Tibial nerve (tissue), 4 donors: Measurements from ENCODE around the gene FNTB. TPM values are rescaled to one million over a fixed set of nuclear protein-coding genes. Genes with fewer than 3 reads are reported as not detected.
"Not testable (repeated sequence)": the region's sequence is repeated elsewhere in the genome, so short reads cannot be mapped to it uniquely, and the experiment has no call there.

Source experiments
- DNase-seq, 2 donors: peaks; one replicate each; pipeline ENCODE4 v3.0.0-alpha.2; 2019; ENCODE audit warnings: low spot score in 2 of 2
- H3K27ac ChIP-seq, 4 donors: fragments of 200-600 bp; sonication (generic) in 3 of 4; one replicate each; pipeline ENCODE4 v1.5.1; 2017 to 2019; ENCODE audit warnings: mild to moderate bottlenecking in 1 of 4
- H3K27me3 ChIP-seq, 2 donors: fragments of 200-600 bp; sonication (generic) in 1 of 2; one replicate each; pipeline versions ENCODE4 v1.5.1 to v1.6.0; 2017 to 2019
- H3K36me3 ChIP-seq, 3 donors: fragments of 200-600 bp; sonication (generic); one replicate each; pipeline ENCODE4 v1.5.1; 2018 to 2019
- H3K4me1 ChIP-seq, 4 donors: fragments of 200-600 bp; sonication (generic) in 3 of 4; one replicate each; pipeline ENCODE4 v1.5.1; 2017 to 2019
- H3K4me3 ChIP-seq, 4 donors: fragments of 200-600 bp; sonication (generic) in 3 of 4; one replicate each; pipeline ENCODE4 v1.5.1; 2017 to 2019; ENCODE audit warnings: mild to moderate bottlenecking in 1 of 4, moderate library complexity in 1 of 4
- H3K9me3 ChIP-seq, 4 donors: fragments of 200-600 bp; sonication (generic) in 3 of 4; one replicate each; pipeline ENCODE4 v1.5.1; 2017 to 2019
- CTCF ChIP-seq, 5 experiments: fragments of 200-600 bp in 3 of 5; fragments of 450-650 bp in 2 of 5; sonication (generic) in 3 of 5; IDR thresholded peaks; one replicate each; pipeline ENCODE4 v1.5.1; 2016 to 2019; ENCODE audit warnings: antibody characterized with exemption in 5 of 5, mild to moderate bottlenecking in 3 of 5, moderate library complexity in 2 of 5
- EP300 ChIP-seq, 2 donors: sonication (generic); formaldehyde crosslinking; IDR thresholded peaks; one replicate each; pipeline ENCODE4 v1.6.1; 2017; ENCODE audit warnings: antibody characterized with exemption in 2 of 2, mild to moderate bottlenecking in 1 of 2
- POLR2A ChIP-seq, 2 donors: fragments of 450-650 bp; IDR thresholded peaks; one replicate each; pipeline ENCODE4 v1.6.1; 2017; ENCODE audit warnings: antibody characterized with exemption in 2 of 2, mild to moderate bottlenecking in 2 of 2, moderate library complexity in 2 of 2
- WGBS, 2 donors: methylation state at CpG; one replicate each; pipeline ENCODE4 v1.1.5; 2018; 5-methylcytosine and 5-hydroxymethylcytosine counted together
- total RNA-seq, 4 donors: library from RNA; depleted of rRNA; stranded (reverse); fragments of >200 nt; gene quantifications; one replicate each; pipeline ENCODE4 v1.1.0, GENCODE V29; 2016

FNTB gene
- total RNA-seq, 4 donors from 2014 or later = 21.0 to 34.5 (median 31.0) TPM

- TF ChIP-seq POLR2A (IDR thresholded peaks at IDR 0.05) (no peak), CTCF (IDR thresholded peaks at IDR 0.05) (no peak), EP300 (IDR thresholded peaks at IDR 0.05) (no peak)
- 94 to 97% methylated on average over 9 of the region's 9 CpGs for WGBS, 2 donors
- Histone ChIP-seq H3K9me3 (no peaks in the 10 kb centered on the region), H3K4me3 (no peak overlapping the region), H3K27ac (no peak overlapping the region), H3K27me3 (no peaks in the 10 kb centered on the region), H3K36me3 (peaks cover 0 to 62% (median 6%) of the 10 kb centered on the region in 3 donors), H3K4me1 (no peaks in the 10 kb centered on the region)
- no peak for DNase-seq
Measured at GRCh38 chr14:65026526-65026925, 39.8 kb downstream of the FNTB start.

- Histone ChIP-seq H3K9me3 (no peaks in the 10 kb centered on the region), H3K27me3 (no peaks in the 10 kb centered on the region), H3K4me1 (no peaks in the 10 kb centered on the region), H3K36me3 (peaks cover 0 to 62% (median 6%) of the 10 kb centered on the region in 3 donors), H3K4me3 (no peak overlapping the region), H3K27ac (no peak overlapping the region)
- no peak for TF ChIP-seq EP300 (IDR thresholded peaks at IDR 0.05)
- TF ChIP-seq CTCF (IDR thresholded peaks at IDR 0.05) = no peak
- TF ChIP-seq POLR2A (IDR thresholded peaks at IDR 0.05) = no peak
- WGBS, 2 donors = 93% methylated on average over 11 of the region's 11 CpGs
- no peak for DNase-seq
Measured at GRCh38 chr14:65027127-65027799, 40.6 kb downstream of the FNTB start.

- H3K36me3 ChIP-seq = peaks cover 0 to 79% (median 6%) of the 10 kb centered on the region in 3 donors
Measured at GRCh38 chr14:65028937-65029336, 42.2 kb downstream of the FNTB start.

GRCh38 chr14:65031321-65031720, 44.6 kb downstream of the FNTB start:
- not testable (repeated sequence) for H3K4me3 ChIP-seq, H3K27ac ChIP-seq, H3K9me3 ChIP-seq, H3K27me3 ChIP-seq, DNase-seq
- peaks cover 0 to 22% (median 13%) of the 10 kb centered on the region in 4 donors for H3K4me1 ChIP-seq
- peaks cover 0 to 73% (median 6%) of the 10 kb centered on the region in 3 donors for H3K36me3 ChIP-seq
- 97 to 98% methylated on average over 10 of the region's 10 CpGs for WGBS, 2 donors

More at GRCh38 chr14:65028937-65029336, 42.2 kb downstream of the FNTB start:
- Histone ChIP-seq H3K27me3 (no peaks in the 10 kb centered on the region), H3K4me3 (no peak overlapping the region), H3K9me3 (no peaks in the 10 kb centered on the region), H3K27ac (no peak overlapping the region), H3K4me1 (no peaks in the 10 kb centered on the region)
- 65 to 77% methylated on average over 3 of the region's 3 CpGs for WGBS, 2 donors
- DNase-seq = no peak
- TF ChIP-seq POLR2A (IDR thresholded peaks at IDR 0.05) (no peak), CTCF (IDR thresholded peaks at IDR 0.05) (no peak), EP300 (IDR thresholded peaks at IDR 0.05) (no peak)

- Histone ChIP-seq H3K9me3 (no peaks in the 10 kb centered on the region), H3K27me3 (no peaks in the 10 kb centered on the region), H3K4me3 (no peak overlapping the region), H3K27ac (no peak overlapping the region), H3K4me1 (peaks cover 0 to 22% (median 13%) of the 10 kb centered on the region in 4 donors), H3K36me3 (peaks cover 0 to 63% (median 6%) of the 10 kb centered on the region in 3 donors)
- 94 to 97% methylated on average over 11 of the region's 11 CpGs for WGBS, 2 donors
- TF ChIP-seq POLR2A (IDR thresholded peaks at IDR 0.05) = no peak
- TF ChIP-seq CTCF (IDR thresholded peaks at IDR 0.05) = no peak
- no peak for TF ChIP-seq EP300 (IDR thresholded peaks at IDR 0.05)
- DNase-seq = no peak
Measured at GRCh38 chr14:65032319-65032718, 45.6 kb downstream of the FNTB start.
